Measurements from ENCODE around the gene PPP2R3A.

PPP2R3A gene

GRCh38 chr3:136036306-136036705 lies 70.8 kb downstream of the PPP2R3A start:
- Histone ChIP-seq H2AFZ (ENCODE audit: low read length) (no peak overlapping the region), H3K9ac (ENCODE audit: low read depth, low read length, poor library complexity, severe bottlenecking) (no peak overlapping the region), H3K27me3 (ENCODE audit: insufficient read depth, low read length, poor library complexity, severe bottlenecking) (no peaks in the 10 kb centered on the region), H3K9me2 (replicated peaks; ENCODE audit: low read depth, low read length) (no peaks in the 10 kb centered on the region), H4K20me1 (ENCODE audit: insufficient read depth, low read length, poor library complexity, severe bottlenecking) (no peaks in the 10 kb centered on the region), H3F3A (ENCODE audit: low read depth) (no peaks in the 10 kb centered on the region), H3K9me3 (ENCODE audit: insufficient read depth, low read depth, low read length) (no peaks in the 10 kb centered on the region), H3K4me2 (ENCODE audit: low read depth, low read length, poor library complexity, severe bottlenecking) (no peak overlapping the region), H3K36me3 (ENCODE audit: insufficient read depth, low read length) (no peaks in the 10 kb centered on the region), H3K79me2 (ENCODE audit: insufficient read depth, low read length) (no peaks in the 10 kb centered on the region), H3K4me3 (ENCODE audit: low read length, poor library complexity, severe bottlenecking) (no peak overlapping the region), H3K4me1 (ENCODE audit: insufficient read depth, low read length, poor library complexity, severe bottlenecking) (no peaks in the 10 kb centered on the region)
- TF ChIP-seq CTCF (conservative IDR thresholded peaks at IDR 0.05; ENCODE audit: low read length) (no peak), EZH2phosphoT487 (IDR thresholded peaks at IDR 0.05; ENCODE audit: borderline replicate concordance) (no peak)

- H3K9me3 ChIP-seq (ENCODE audit: insufficient read depth, low read depth, low read length): no peaks in the 10 kb centered on the region
- H3K4me2 ChIP-seq (ENCODE audit: low read depth, low read length, poor library complexity, severe bottlenecking): no peak overlapping the region
- no peaks in the 10 kb centered on the region for H3K9me2 ChIP-seq (replicated peaks; ENCODE audit: low read depth, low read length)
- no peaks in the 10 kb centered on the region for H3K4me1 ChIP-seq (ENCODE audit: insufficient read depth, low read length, poor library complexity, severe bottlenecking)
- H3K79me2 ChIP-seq (ENCODE audit: insufficient read depth, low read length): no peaks in the 10 kb centered on the region
- no peaks in the 10 kb centered on the region for H4K20me1 ChIP-seq (ENCODE audit: insufficient read depth, low read length, poor library complexity, severe bottlenecking)
- H3F3A ChIP-seq (ENCODE audit: low read depth): no peaks in the 10 kb centered on the region
- no peaks in the 10 kb centered on the region for H3K27me3 ChIP-seq (ENCODE audit: insufficient read depth, low read length, poor library complexity, severe bottlenecking)
- TF ChIP-seq CTCF (conservative IDR thresholded peaks at IDR 0.05; ENCODE audit: low read length) (no peak), EZH2phosphoT487 (IDR thresholded peaks at IDR 0.05; ENCODE audit: borderline replicate concordance) (no peak)
- no peak overlapping the region for H3K9ac ChIP-seq (ENCODE audit: low read depth, low read length, poor library complexity, severe bottlenecking)
- H2AFZ ChIP-seq (ENCODE audit: low read length): no peak overlapping the region
- no peak overlapping the region for H3K4me3 ChIP-seq (ENCODE audit: low read length, poor library complexity, severe bottlenecking)
- no peaks in the 10 kb centered on the region for H3K36me3 ChIP-seq (ENCODE audit: insufficient read depth, low read length)
Measured at GRCh38 chr3:136038668-136039067, 73.1 kb downstream of the PPP2R3A start.

- Histone ChIP-seq H3F3A (ENCODE audit: low read depth) (no peaks in the 10 kb centered on the region), H3K4me1 (ENCODE audit: insufficient read depth, low read length, poor library complexity, severe bottlenecking) (no peaks in the 10 kb centered on the region)
- TF ChIP-seq EZH2phosphoT487 (IDR thresholded peaks at IDR 0.05; ENCODE audit: borderline replicate concordance) (no peak), CTCF (conservative IDR thresholded peaks at IDR 0.05; ENCODE audit: low read length) (peak; percentile 81)
Measured at GRCh38 chr3:136042608-136043221, 77.2 kb downstream of the PPP2R3A start.

More at GRCh38 chr3:136042608-136043221, 77.2 kb downstream of the PPP2R3A start:
- Histone ChIP-seq H3K79me2 (ENCODE audit: insufficient read depth, low read length) (no peaks in the 10 kb centered on the region), H2AFZ (ENCODE audit: low read length) (no peak overlapping the region), H3K9ac (ENCODE audit: low read depth, low read length, poor library complexity, severe bottlenecking) (no peak overlapping the region), H3K4me3 (ENCODE audit: low read length, poor library complexity, severe bottlenecking) (no peak overlapping the region), H3K9me3 (ENCODE audit: insufficient read depth, low read depth, low read length) (no peaks in the 10 kb centered on the region), H3K36me3 (ENCODE audit: insufficient read depth, low read length) (no peaks in the 10 kb centered on the region), H3K27me3 (ENCODE audit: insufficient read depth, low read length, poor library complexity, severe bottlenecking) (no peaks in the 10 kb centered on the region), H3K4me2 (ENCODE audit: low read depth, low read length, poor library complexity, severe bottlenecking) (no peak overlapping the region), H3K9me2 (replicated peaks; ENCODE audit: low read depth, low read length) (no peaks in the 10 kb centered on the region), H4K20me1 (ENCODE audit: insufficient read depth, low read length, poor library complexity, severe bottlenecking) (no peaks in the 10 kb centered on the region)

Measured in Loucy (cell line).